Hematopoietic multipotent progenitor cell treated with erythropoietin and hydrocortisone succinate and interleukin-3 and kit ligand, for 4 days (in vitro differentiated cells): ENCODE results near the gene ARPC1A.
A peak's percentile ranks its signal among the peaks of the same experiment; 100 is the strongest.
"Not testable (repeated sequence)": the region's sequence is repeated elsewhere in the genome, so short reads cannot be mapped to it uniquely, and the experiment has no call there.

Experiments used
- DNase-seq: peaks from one replicate; pipeline ENCODE4 v3.0.0-alpha.2; 2015

The ARPC1A gene

DNA sequence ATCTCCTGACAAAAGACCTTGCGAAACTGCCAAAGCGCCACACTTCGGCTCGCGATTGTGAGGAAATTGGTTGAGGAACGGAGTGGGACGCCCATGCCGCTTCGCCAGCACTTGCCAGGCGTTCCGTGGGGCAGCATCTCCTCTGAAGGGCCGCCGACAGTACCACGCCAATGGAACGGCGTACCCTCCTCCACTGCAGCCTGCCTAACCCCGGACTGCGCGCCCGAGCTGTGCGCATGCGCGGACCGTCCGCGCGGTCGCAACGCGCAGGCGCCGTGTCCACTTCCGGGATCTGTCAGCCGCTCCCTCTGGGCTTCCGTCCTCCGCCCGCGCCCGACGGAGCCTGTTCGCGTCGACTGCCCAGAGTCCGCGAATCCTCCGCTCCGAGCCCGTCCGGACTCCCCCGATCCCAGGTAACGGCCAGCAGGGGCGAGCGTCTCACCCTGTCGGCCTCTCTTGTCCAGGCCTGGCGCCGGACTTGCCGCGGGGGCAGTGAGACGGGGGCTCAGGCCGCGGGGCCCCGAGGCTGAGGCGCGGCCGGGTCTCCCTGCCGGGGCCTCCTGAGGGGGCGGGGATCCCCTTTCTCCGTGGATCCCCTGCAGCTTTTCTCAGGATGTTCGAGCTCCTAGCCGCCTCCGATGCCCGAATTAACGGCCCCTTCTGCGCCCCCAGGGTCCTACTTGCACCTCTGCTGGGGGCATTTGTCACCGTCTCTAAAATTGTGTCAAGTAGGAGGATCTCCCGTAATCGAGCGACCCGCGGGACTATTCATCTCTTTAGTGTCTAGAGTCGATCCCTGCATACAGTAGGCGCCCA, at the start of gene ARPC1A:
Gene ARPC1A, plus strand, starts transcription at position 307 of the 816 bp plus-strand sequence. CDS start 7,456 bp downstream, outside the sequence.
- peak; percentile 96 for DNase-seq

DNA sequence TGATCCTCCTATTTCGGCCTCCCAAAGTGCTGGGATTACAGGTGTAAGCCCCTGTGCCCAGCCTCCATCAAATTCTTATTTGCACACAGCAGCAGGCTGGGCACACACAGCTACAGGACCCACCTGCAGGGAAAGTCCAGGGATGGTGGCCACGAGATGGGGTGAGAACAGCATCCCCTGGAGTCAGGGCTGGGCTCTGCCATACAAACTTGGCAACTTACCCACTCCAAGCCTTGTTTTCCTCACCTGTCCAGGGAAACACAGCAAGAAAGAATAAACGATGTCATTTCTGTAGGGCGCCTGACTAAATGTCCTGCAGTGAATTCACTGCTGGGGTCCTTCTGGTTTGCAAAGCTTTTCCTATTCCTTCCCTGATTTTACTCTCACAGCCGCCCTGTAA, 47.5 kb upstream of the ARPC1A start:
- no peak for DNase-seq

DNA sequence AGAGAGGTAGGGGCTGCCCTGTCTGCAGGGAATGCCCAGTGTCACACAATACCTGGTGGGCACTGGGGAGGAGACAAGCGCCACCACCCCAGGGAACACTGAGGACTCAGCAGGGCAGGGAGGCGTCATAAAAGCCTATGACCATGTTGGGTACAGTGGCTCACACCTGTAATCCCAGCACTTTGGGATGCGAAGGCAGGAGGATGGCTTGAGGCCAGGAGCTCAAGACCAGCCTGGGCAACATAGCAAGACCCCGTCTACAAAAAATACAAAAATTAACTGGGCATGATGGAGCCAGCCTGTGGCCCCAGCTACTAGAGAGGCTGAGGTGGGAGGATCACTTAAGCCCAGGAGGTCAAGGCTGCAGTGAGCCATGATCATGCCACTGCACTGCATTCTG, 41.5 kb upstream of the ARPC1A start:
- DNase-seq: not testable (repeated sequence)

DNA sequence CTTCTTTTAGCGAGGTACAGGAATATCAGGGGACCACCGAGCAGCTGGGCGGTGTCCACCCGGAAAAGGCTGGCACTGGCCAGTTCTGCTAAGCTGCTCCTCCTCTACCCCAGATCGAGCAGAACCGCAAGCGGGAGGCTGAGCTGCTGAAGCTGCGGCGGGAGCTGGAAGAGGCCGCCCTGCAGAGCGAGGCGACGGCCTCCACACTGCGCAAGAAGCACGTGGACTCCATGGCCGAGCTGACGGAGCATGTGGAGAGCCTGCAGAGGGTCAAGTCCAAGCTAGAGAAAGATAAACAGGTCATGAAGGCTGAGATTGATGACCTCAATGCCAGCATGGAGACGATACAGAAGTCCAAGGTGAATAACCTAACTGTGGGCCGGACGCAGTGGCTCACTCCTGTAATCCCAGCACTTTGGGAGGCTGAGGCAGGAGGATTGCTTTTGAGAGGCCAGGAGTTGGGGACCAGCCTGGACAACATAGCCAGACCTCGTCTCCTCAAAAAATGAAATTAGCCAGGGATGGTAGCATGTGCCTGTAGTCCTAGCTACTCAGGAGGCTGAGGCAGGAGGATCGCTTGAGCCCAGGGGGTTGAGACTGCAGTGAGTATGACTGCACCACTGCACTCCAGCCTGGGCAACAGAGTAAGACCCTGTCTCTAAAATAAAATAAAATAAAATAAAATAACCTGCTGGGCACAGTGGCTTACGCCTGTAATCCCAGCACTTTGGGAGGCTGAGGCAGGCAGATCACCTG, 37.7 kb upstream of the ARPC1A start:
- DNase-seq: no peak

DNA sequence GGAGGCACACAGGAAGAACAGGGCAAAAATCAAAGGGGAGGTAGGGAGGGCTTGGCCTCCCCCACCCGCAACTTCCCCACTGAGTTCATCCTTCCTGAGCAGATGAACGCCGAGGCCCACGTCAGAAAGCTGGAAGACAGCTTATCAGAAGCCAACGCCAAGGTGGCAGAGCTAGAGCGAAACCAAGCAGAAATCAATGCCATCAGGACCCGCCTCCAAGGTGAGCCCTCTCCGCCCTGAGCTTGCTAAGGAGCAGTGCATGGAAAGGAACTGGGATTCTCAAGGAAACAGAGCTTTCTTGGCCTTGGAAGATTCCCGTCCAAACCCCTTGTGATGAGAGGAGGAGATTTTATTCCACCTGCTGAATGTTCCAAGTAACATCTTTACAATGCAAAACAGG, 36.5 kb upstream of the ARPC1A start:
- DNase-seq: no peak

GRCh38 chr7:99290148-99290547, 35.5 kb upstream of the ARPC1A start:
- not testable (repeated sequence) for DNase-seq

DNA sequence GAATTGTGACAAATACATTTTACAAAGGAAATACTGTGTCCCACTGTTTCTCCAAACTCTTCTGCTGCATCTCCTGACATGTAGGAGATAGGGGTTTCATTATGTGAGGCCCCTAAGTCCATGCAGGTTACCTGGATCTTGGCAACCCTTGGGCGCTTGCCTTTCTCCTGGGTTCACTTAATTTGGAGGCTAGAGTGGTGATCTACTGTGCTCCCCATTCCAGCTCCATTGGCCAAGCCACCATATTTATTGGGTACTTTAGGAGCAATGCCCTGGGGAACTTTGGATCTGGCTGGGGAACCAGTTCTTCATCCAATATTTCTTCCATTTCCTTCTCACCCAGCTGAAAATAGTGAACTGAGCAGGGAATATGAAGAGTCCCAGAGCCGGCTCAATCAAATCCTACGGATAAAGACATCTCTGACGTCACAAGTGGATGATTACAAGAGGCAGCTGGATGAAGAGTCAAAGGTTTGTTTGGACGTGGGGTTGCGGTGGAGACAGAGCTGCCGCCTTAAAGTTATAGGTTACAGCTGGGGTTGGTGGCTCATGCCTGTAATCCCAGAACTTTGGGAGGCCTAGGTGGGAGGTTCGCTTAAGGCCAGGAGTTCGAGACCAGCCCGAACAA, 34.6 kb upstream of the ARPC1A start:
- DNase-seq: no peak

- DNase-seq: no peak
These were observed 33.6 kb upstream of the ARPC1A start for GRCh38 chr7:99292127-99292526.

GRCh38 chr7:99293167-99293566, 32.5 kb upstream of the ARPC1A start:
- DNase-seq: no peak

DNA sequence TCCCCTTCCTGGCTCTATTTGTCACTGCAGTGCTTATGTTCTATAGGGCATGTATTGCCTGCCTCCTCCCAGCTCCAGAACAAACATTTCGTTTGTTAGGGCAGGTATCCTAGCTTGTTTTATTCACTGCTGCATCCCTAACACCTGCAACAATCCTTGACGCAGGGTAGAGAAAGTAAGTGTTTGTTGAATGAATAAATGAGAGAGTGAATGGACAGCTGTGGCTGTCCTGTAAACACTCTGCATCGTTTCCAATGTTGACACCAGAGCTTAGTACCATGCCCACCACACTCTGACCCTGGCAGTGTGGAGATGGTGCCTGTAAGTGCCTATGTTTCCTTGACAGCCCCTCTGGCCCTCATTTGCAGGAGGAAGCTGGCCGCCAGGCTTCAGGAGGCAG, 32.0 kb upstream of the ARPC1A start:
- DNase-seq: no peak

- DNase-seq: no peak
These were observed 29.2 kb upstream of the ARPC1A start for GRCh38 chr7:99296471-99296870.

DNA sequence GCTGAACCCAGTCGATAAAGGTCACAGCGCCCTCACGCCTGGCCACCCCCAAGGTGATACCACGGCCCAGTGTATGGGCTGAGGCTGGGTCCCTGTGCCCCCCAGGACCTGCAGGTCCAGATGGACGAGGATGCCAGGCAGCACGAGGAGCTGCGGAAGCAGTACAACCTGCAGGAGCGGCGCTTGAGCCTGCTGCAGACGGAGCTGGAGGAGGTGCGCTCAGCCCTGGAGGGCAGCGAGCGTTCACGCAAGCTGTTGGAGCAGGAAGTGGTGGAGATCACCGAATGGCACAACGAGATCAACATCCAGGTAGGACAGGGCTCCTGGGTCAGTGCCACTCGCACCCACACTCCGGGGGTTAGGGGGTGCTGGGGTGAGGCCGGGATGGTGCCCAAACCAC, 24.2 kb upstream of the ARPC1A start:
- no peak for DNase-seq

GRCh38 chr7:99305473-99306260, 20.0 kb upstream of the ARPC1A start:
- no peak for DNase-seq

DNA sequence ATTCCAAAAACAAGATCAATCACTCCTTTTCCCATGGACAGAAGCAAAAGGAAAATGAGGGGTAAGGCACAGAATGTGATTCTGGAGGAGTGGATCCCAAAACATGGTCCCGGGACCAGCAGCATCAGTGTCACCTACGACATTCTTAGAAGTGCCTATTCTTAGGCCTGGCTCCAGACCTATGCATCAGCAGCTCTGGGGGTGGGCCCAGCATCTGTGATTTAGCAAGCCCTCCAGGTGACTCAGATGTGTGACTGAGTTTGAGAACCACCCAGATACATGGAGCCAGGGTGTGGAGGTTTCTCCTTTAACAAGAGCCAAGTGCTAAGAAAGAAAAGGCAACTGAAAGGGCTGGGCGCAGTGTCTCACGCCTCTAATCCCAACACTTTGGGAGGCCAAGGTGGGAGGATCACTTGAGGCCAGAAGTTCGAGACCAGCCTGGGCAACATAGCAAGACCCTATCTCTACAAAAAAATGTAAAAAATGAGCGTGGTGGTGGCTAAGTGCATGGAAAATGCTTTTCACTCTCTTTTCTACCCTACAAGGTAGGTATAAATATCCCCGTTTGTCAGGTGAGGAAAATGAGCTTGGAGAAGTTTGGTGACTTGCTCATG, 17.1 kb upstream of the ARPC1A start:
- DNase-seq: no peak

DNA sequence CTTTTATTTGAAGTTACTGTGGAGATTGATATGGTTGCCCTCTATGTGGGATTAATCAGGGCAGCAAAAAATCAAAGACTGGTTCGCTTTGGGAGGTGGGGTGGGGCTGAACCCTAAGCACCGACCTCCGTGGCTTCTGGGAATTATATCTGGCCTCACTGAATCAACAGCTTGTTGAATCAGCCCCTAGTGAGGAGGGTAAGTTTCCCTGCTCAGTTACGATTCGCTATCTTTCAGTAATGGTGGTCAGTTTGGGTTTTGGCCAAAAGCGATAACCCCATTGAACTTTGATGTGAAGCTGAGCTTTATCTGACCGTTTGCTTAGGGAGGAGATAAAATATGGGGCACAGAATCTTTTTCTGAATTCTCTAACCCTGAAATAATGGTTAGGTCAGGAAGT, 16.6 kb upstream of the ARPC1A start:
- DNase-seq: no peak

DNA sequence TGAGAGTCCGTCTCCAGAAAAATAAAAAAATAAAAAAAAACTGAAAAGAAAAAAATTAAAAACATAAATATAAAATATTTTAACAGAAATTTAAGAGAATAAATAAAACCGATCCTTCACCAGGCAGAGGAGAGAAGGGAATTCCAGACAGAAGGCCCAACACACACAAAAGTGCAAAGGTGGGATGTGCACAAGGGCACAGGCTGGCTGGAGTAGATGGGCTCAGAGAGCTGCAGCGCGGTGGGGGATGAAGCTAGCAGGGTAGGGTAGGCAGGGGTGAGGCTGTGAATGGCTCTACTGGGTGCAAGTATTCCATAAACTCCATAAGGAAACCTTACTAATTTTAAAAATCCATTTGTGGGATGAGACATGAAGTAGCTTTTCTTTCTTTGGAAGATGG, 15.7 kb upstream of the ARPC1A start:
- DNase-seq: no peak

- DNase-seq: no peak
These were observed 14.0 kb upstream of the ARPC1A start for GRCh38 chr7:99311702-99312101.

- DNase-seq: peak; percentile 84
These were observed 13.1 kb upstream of the ARPC1A start for GRCh38 chr7:99312316-99313203.

GRCh38 chr7:99313204-99313573, 12.5 kb upstream of the ARPC1A start:
- no peak for DNase-seq

DNA sequence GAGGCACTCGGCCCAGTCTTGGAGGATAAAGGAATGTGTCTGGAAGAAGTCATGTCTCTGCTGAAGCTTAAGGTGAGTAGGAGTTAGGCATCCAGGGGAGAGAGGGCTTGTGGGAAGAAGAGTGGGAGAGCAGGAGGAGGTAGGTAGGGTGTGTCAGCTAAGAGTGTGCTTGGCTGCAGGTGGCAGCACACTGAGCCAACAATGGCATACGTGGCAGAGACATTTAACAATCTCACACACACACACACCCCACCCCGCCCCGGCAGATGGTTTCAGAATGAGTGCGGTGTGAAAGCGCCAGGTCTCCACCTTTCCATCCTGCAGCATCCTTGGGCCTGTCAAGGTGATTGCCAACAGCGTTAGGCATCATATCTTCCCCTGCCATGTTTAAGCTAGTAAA, 11.2 kb upstream of the ARPC1A start:
- DNase-seq: peak; percentile 27

DNA sequence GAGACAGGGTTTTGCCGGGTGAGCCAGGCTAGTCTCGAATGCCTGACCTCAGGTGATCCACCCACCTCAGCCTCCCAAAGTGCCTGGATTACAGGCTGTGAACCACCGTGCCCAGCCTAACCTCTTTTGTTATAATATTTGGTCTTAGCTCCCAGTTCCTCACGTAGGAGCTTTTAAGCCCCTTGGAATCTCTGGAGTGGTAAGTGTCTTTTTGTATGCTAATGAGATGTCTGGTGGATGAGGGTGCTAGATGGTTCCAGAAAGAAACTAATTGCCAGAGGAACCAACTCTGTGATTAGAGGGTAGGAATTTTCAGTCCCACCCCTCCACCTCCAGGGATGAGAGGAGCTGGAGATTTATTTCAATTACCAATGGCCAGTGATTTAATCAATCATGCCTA, 5.3 kb upstream of the ARPC1A start:
- no peak for DNase-seq

- not testable (repeated sequence) for DNase-seq
These were observed 3.0 kb upstream of the ARPC1A start for GRCh38 chr7:99322659-99323058.
